Measurements from ENCODE around the gene ITGB5. TPM values are rescaled to one million over a fixed set of nuclear protein-coding genes. Genes with fewer than 3 reads are reported as not detected.

The ITGB5 gene
- total RNA-seq, 1 donor from 2014 or later: 122 TPM

GRCh38 chr3:124766113-124767095, 120.8 kb downstream of the ITGB5 start:
- intact Hi-C loops (cut with micrococcal nuclease): no loop called here
- Histone ChIP-seq H3K4me3 (no peak overlapping the region), H3K4me1 (peaks cover 35% of the 10 kb centered on the region), H3K9me3 (replicated peaks) (no peaks in the 10 kb centered on the region), H3K36me3 (peaks cover 60% of the 10 kb centered on the region), H3K27me3 (ENCODE audit: low read depth) (no peaks in the 10 kb centered on the region), H3K27ac (replicated peaks) (no peak overlapping the region)
- no peak for TF ChIP-seq CTCF (IDR thresholded peaks at IDR 0.05; ENCODE audit: borderline replicate concordance)
- no peak for DNase-seq

- H3K4me3 ChIP-seq: no peak overlapping the region
- H3K27ac ChIP-seq (replicated peaks): no peak overlapping the region
- H3K9me3 ChIP-seq (replicated peaks): no peaks in the 10 kb centered on the region
- TF ChIP-seq CTCF (IDR thresholded peaks at IDR 0.05; ENCODE audit: borderline replicate concordance): no peak
- peaks cover 60% of the 10 kb centered on the region for H3K36me3 ChIP-seq
- intact Hi-C loops (cut with micrococcal nuclease): no loop called here
- H3K4me1 ChIP-seq: peaks cover 34% of the 10 kb centered on the region
- DNase-seq: no peak
- H3K27me3 ChIP-seq (ENCODE audit: low read depth): no peaks in the 10 kb centered on the region
These were observed 121.8 kb downstream of the ITGB5 start for GRCh38 chr3:124765197-124765840.

- H3K9me3 ChIP-seq (replicated peaks): no peaks in the 10 kb centered on the region
- DNase-seq: no peak
- no peak for TF ChIP-seq CTCF (IDR thresholded peaks at IDR 0.05; ENCODE audit: borderline replicate concordance)
- H3K27me3 ChIP-seq (ENCODE audit: low read depth): no peaks in the 10 kb centered on the region
- peaks cover 30% of the 10 kb centered on the region for H3K4me1 ChIP-seq
- intact Hi-C loops (cut with micrococcal nuclease): no loop called here
- H3K36me3 ChIP-seq: peaks cover 60% of the 10 kb centered on the region
- H3K4me3 ChIP-seq: no peak overlapping the region
- no peak overlapping the region for H3K27ac ChIP-seq (replicated peaks)
These were observed 122.4 kb downstream of the ITGB5 start for GRCh38 chr3:124764746-124765145.

GRCh38 chr3:124763644-124764358, 123.4 kb downstream of the ITGB5 start:
- no peak for TF ChIP-seq CTCF (IDR thresholded peaks at IDR 0.05; ENCODE audit: borderline replicate concordance)
- Histone ChIP-seq H3K4me1 (peaks cover 21% of the 10 kb centered on the region), H3K36me3 (peaks cover 57% of the 10 kb centered on the region), H3K27ac (replicated peaks) (no peak overlapping the region), H3K27me3 (ENCODE audit: low read depth) (no peaks in the 10 kb centered on the region), H3K9me3 (replicated peaks) (no peaks in the 10 kb centered on the region), H3K4me3 (no peak overlapping the region)
- DNase-seq: no peak
- intact Hi-C loops (cut with micrococcal nuclease): no loop called here

GRCh38 chr3:124763206-124763605, 124.0 kb downstream of the ITGB5 start:
- no peak for TF ChIP-seq CTCF (IDR thresholded peaks at IDR 0.05; ENCODE audit: borderline replicate concordance)
- Histone ChIP-seq H3K4me1 (peaks cover 21% of the 10 kb centered on the region), H3K9me3 (replicated peaks) (no peaks in the 10 kb centered on the region), H3K36me3 (peaks cover 51% of the 10 kb centered on the region), H3K27ac (replicated peaks) (no peak overlapping the region), H3K27me3 (ENCODE audit: low read depth) (no peaks in the 10 kb centered on the region), H3K4me3 (no peak overlapping the region)
- intact Hi-C loops (cut with micrococcal nuclease): no loop called here
- DNase-seq: no peak
